AG04450 (cell line): Measurements from ENCODE around the gene HSPG2. TPM values are rescaled to one million over a fixed set of nuclear protein-coding genes. Genes with fewer than 3 reads are reported as not detected.

ENCODE experiments used
- CTCF ChIA-PET: fragments of 300-600, 350-600 bp; formaldehyde crosslinking; extraction: SDS; loops from one replicate; lab custom pipeline; 2022; ENCODE audit warnings: antibody characterized with exemption, inconsistent platforms; lab: Charles Lee
- POLR2A ChIA-PET: fragments of 350-600 bp; formaldehyde crosslinking; extraction: SDS; loops from one replicate; lab custom pipeline; 2021; ENCODE audit warnings: antibody characterized with exemption, inconsistent platforms; lab: Yijun Ruan, JAX
- DNase-seq: peaks from one replicate; pipeline ENCODE4 v3.0.0-alpha.2; 2011; ENCODE audit warnings: low read depth, low spot score
- H3K27ac ChIP-seq: one replicate; pipeline ENCODE4 v1.5.1; 2012; ENCODE audit warnings: low read depth, low read length, control low read depth
- H3K27me3 ChIP-seq: one replicate; pipeline ENCODE4 v1.6.0; 2012; ENCODE audit warnings: low read length; ENCODE audit not compliant: control insufficient read depth, insufficient read depth
- H3K4me3 ChIP-seq: 2 replicates; pipeline ENCODE4 v1.5.1; 2011; ENCODE audit warnings: mild to moderate bottlenecking, low read depth, low read length, control low read depth
- H3K9me3 ChIP-seq: 2 replicates; pipeline ENCODE4 v1.5.1; 2012; ENCODE audit warnings: low read length; ENCODE audit not compliant: control insufficient read depth, insufficient read depth
- polyA plus RNA-seq: library from polyadenylated mRNA; depleted of rRNA; stranded (reverse); fragments of >200 nt; gene quantifications from 2 replicates; pipeline ENCODE4 v1.2.3, GENCODE V29; 2011; rRNA removed
- TF ChIP-seq, protein P1 (sequence below): IDR thresholded peaks from 2 replicates; pipeline ENCODE4 v1.5.1; 2011; ENCODE audit warnings: low read depth, low read length, control low read depth, inconsistent platforms

Gene HSPG2
- polyA plus RNA-seq, 1 experiment, result 9.7 TPM

DNA sequence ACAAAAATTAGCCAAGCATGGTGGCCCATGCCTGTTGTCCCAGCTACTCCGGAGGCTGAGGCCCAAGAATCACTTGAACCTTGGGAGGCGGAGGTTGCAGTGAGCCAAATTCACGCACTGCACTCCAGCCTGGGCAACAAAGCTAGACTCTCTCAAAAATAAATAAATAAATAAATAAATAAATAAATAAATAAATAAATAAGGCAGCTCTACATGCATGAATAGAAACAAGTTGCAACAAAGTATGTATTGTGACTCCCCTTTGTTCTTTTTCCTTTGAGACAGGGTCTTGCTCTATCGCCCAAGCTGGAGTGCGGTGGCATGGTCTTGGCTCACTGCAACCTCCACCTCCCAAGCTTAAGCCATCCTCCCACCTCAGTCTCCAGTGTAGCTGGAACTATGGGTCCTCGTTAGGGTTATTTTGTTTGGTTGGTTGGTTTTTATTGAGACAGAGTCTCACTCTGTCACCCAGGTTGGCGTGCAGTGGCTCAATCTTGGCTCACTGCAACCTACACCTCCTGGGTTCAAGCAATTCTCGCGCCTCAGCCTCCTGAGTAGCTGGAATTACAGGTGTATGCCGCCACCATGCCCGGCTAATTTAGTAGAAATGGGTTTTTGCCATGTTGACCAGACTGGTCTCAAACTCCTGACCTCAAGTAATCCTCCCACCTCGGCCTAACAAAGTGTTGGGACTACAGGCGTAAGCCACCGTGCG, 162.1 kb downstream of the HSPG2 start:
- no peak overlapping the region for H3K27ac ChIP-seq
- H3K9me3 ChIP-seq, result no peaks in the 10 kb centered on the region; the same call in 1 of the 2 replicates
- ChIA-PET POLR2A (no interaction called here), CTCF (no interaction called here)
- H3K27me3 ChIP-seq, result no peaks in the 10 kb centered on the region
- H3K4me3 ChIP-seq, result no peak overlapping the region
- TF ChIP-seq, protein P1, sequence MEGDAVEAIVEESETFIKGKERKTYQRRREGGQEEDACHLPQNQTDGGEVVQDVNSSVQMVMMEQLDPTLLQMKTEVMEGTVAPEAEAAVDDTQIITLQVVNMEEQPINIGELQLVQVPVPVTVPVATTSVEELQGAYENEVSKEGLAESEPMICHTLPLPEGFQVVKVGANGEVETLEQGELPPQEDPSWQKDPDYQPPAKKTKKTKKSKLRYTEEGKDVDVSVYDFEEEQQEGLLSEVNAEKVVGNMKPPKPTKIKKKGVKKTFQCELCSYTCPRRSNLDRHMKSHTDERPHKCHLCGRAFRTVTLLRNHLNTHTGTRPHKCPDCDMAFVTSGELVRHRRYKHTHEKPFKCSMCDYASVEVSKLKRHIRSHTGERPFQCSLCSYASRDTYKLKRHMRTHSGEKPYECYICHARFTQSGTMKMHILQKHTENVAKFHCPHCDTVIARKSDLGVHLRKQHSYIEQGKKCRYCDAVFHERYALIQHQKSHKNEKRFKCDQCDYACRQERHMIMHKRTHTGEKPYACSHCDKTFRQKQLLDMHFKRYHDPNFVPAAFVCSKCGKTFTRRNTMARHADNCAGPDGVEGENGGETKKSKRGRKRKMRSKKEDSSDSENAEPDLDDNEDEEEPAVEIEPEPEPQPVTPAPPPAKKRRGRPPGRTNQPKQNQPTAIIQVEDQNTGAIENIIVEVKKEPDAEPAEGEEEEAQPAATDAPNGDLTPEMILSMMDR, result no peak
- DNase-seq, result no peak

DNA sequence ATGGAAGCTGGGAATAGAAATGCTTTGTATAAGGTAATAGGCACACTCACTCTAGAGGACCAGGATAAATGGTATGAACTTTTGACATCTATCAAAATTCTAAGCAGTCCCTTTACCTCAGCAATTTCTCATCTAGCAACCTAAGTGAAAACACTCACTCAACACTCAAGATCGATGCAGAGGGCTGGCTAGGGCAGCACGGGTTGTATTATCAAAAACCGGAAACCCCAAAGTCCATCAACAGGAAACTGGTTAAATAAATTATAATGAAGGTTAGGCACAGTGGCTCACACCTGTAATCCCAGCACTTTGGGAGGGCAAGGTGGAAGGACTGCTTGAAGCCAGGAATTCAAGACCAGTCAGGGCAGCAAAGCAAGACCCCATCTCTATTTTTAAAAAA, 163.5 kb downstream of the HSPG2 start:
- ChIA-PET CTCF (interaction anchor here (1.4 kb wide), 1 partner anchor 70 kb away, joined by 5 read pairs; no protein-coding TSS in a partner anchor), POLR2A (interaction anchor here (0.7 kb wide), 1 partner anchor 104 kb away, joined by 5 read pairs; no protein-coding TSS in a partner anchor)
- H3K9me3 ChIP-seq, result no peaks in the 10 kb centered on the region; the same call in 1 of the 2 replicates
- H3K27ac ChIP-seq, result no peak overlapping the region
- H3K4me3 ChIP-seq, result no peak overlapping the region
- TF ChIP-seq, protein P1, result no peak
- H3K27me3 ChIP-seq, result no peaks in the 10 kb centered on the region
- DNase-seq, result no peak

Other genes starting within 250 kb of the HSPG2 start
- 30.6 and 43.6 TPM in 2 replicates for gene USP48, start 154.2 kb downstream of the HSPG2 start, polyA plus RNA-seq
- gene LDLRAD2, start 125.0 kb downstream of the HSPG2 start, polyA plus RNA-seq, result 0.05 and 0.06 TPM in 2 replicates
- gene CELA3B, start 39.7 kb upstream of the HSPG2 start, polyA plus RNA-seq, result not detected in 2 replicates
- gene CELA3A, start 64.3 kb upstream of the HSPG2 start, polyA plus RNA-seq, result not detected in 2 replicates
- 345 and 400 TPM in 2 replicates for gene CDC42, start 115.4 kb upstream of the HSPG2 start, polyA plus RNA-seq
- gene WNT4, start 205.8 kb upstream of the HSPG2 start, polyA plus RNA-seq, result not detected in 2 replicates